HCT116 (cell line): ENCODE results near the gene E2F6.

ENCODE experiments used
- CTCF ChIP-seq, 3 experiments: fragments of 200-600 bp in 1 of 3; sonication (generic) in 1 of 3; IDR thresholded peaks in 2 of 3; conservative IDR thresholded peaks in 1 of 3; 2 replicates each; pipeline ENCODE4 v1.5.1; 2012 to 2017; ENCODE audit warnings: low read depth in 2 of 3, low read length in 2 of 3, antibody characterized with exemption in 1 of 3, borderline replicate concordance in 1 of 3, control low read depth in 1 of 3, mild to moderate bottlenecking in 1 of 3, mixed read lengths in 1 of 3, mixed run types in 1 of 3, moderate library complexity in 1 of 3; ENCODE audit not compliant: insufficient read depth in 1 of 3
- EZH2 ChIP-seq: fragments of 200-600 bp; sonication (generic); IDR thresholded peaks from 2 replicates; pipeline ENCODE4 v1.6.1; 2017; ENCODE audit warnings: antibody characterized with exemption, mixed run types
- EZH2phosphoT487 ChIP-seq: fragments of 200-600 bp; IDR thresholded peaks from 2 replicates; pipeline ENCODE4 v1.6.1; 2018; ENCODE audit warnings: antibody characterized with exemption, borderline replicate concordance
- MAX ChIP-seq: IDR thresholded peaks from 2 replicates; pipeline ENCODE4 v1.6.1; 2012
- POLR2A ChIP-seq: IDR thresholded peaks from 2 replicates; pipeline ENCODE4 v1.7.0; 2011; ENCODE audit warnings: borderline replicate concordance; ENCODE audit not compliant: insufficient read depth, insufficient read length; ENCODE audit errors: extremely low read depth
- RAD21 ChIP-seq: IDR thresholded peaks from 2 replicates; pipeline ENCODE4 v1.6.1; 2012; ENCODE audit warnings: low read depth, mild to moderate bottlenecking
- YY1 ChIP-seq: IDR thresholded peaks from 2 replicates; pipeline ENCODE4 v1.6.1; 2011; ENCODE audit warnings: low read length, low read depth, moderate library complexity, mild to moderate bottlenecking; ENCODE audit not compliant: insufficient replicate concordance; ENCODE audit errors: extremely low read depth

- TF ChIP-seq YY1, result no peak
- no peak for TF ChIP-seq POLR2A
- TF ChIP-seq CTCF (IDR thresholded peaks at IDR 0.05 in 2 of 3, conservative IDR thresholded peaks at IDR 0.05 in 1 of 3; ENCODE audit: borderline replicate concordance in 1 of 3, insufficient read depth in 1 of 3, low read depth in 2 of 3, low read length in 2 of 3), result no peak
- TF ChIP-seq EZH2, result no peak
- no peak for TF ChIP-seq RAD21
- TF ChIP-seq EZH2phosphoT487, result no peak
- TF ChIP-seq MAX, result no peak
These were observed 14.9 kb upstream of the E2F6 start for GRCh38 chr2:11480859-11481258.
